GM10266 (cell line): ENCODE measurements around the gene FGFBP2.

Experiments
- DNase-seq: peaks from one replicate; pipeline ENCODE4 v3.0.0; 2012; ENCODE audit errors: extremely low spot score
- TF ChIP-seq, protein P1 (sequence below): IDR thresholded peaks from 2 replicates; pipeline ENCODE4 v1.5.1; 2012; ENCODE audit warnings: mild to moderate bottlenecking, low read depth; ENCODE audit not compliant: control insufficient read depth, insufficient read depth; ENCODE audit errors: missing control alignments

Gene FGFBP2

DNA sequence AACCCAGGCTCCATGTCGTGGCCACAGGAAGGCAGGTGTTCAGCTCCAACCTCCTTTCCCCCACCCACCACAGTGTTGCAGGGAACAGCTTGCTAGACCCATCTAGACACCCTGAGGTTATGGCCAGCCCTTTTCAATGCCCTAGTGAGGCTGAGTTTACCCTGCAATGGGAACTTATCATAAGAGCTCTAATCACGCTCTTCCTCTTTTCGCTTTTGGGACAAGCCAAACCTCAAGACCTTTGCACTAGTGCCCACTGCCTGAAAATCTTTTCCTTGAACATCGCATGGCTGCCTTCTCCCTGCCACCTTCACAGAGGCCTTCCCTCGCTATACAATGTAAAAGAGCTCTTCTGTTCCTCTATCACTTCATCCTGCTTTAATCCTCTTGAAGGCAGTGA lies 2.4 kb upstream of the FGFBP2 start:
- DNase-seq: no peak
- TF ChIP-seq, protein P1, sequence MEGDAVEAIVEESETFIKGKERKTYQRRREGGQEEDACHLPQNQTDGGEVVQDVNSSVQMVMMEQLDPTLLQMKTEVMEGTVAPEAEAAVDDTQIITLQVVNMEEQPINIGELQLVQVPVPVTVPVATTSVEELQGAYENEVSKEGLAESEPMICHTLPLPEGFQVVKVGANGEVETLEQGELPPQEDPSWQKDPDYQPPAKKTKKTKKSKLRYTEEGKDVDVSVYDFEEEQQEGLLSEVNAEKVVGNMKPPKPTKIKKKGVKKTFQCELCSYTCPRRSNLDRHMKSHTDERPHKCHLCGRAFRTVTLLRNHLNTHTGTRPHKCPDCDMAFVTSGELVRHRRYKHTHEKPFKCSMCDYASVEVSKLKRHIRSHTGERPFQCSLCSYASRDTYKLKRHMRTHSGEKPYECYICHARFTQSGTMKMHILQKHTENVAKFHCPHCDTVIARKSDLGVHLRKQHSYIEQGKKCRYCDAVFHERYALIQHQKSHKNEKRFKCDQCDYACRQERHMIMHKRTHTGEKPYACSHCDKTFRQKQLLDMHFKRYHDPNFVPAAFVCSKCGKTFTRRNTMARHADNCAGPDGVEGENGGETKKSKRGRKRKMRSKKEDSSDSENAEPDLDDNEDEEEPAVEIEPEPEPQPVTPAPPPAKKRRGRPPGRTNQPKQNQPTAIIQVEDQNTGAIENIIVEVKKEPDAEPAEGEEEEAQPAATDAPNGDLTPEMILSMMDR: no peak

DNA sequence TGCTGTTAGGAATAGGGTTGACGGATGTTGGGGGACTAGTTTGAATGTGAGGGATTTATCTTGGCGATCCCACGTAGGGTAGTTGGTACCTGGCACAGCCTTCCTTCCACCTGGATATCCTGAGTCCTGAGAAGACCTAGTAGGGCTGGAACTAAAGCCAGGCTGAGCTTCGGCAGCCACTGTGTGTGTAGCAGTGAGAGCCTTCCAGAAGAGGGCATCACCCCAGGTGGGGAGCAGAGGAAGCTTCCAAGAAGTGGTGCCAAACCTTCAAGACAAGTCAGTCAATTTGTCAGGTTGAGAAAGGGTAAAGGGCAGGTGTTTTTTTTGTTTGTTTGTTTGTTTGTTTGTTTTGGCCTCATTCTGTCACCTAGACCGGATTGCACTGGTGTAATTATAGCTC lies 1.2 kb upstream of the FGFBP2 start:
- TF ChIP-seq, protein P1: no peak
- no peak for DNase-seq

DNA sequence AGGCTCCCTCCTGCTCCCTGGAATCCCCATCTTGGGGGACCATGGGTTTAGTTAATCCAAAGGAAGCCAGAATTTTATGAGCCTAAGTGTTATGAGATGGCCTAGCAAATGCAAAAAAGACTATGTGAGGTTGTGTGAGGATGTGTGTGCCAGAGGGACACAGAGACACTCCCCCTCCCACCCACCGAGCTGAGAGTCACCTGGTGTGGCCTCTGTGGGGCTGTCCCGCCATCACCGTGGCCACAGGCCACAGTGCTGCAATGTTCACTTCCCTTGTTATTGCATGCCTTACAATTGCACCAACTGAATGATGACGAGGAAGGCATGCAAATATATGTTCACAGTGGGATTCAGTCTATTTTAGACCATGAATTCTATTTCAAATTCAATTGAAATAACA lies 601 bp upstream of the FGFBP2 start:
- DNase-seq: peak; percentile 35
- TF ChIP-seq, protein P1: no peak

DNA sequence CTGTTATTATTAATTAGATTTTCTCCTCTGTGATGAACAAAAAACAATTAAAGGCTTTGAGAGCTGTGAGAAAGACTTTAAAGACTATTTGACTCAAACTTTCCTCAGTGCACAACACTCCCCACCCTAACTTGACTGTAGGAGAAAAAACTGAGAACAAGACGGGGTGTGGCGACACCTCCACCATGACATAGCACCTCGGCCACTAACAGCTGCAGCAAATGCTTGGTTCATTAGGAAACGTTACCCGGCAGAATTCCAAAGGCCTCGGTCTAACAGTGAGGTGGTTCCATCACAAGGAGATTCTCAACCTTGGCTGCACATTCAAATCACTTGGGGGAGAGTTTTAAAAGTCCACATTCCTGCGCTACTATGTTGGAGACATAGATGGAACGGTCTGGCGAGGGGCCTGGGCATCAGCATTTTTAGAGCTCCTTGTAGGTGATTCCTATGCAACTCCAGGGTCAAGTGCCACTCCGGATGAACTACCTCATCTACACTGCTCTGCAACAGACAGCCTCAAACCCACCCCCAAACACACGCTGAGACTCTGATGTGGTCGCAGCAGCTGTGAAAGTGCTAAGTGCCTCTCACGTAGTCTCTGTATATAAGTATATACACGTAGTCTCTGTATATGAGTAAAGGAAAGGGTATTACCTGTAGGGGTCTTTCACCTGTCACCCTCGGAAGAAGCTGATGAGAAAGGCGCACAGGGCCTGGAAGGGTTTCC lies 1.0 kb downstream of the FGFBP2 start:
- TF ChIP-seq, protein P1: no peak
- no peak for DNase-seq

DNA sequence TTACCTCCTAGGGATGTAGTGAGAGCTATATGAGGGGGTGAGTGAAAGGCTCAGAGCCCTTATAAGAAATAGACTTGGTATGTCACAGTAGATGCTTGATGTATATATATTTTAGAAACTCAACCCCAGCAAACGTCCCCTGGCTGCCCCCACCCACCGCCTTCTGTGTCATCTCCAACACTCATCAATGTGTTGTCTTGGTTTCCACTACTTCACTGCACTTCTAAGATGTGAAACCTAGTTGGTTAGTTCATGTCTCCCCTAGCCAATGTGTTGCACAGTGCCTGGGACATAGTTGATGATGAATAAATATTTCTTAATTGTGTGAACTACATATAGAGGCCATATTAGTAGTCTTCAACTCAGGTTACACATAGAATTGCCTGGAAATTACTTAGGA lies 4.4 kb downstream of the FGFBP2 start:
- TF ChIP-seq, protein P1: no peak
- no peak for DNase-seq

DNA sequence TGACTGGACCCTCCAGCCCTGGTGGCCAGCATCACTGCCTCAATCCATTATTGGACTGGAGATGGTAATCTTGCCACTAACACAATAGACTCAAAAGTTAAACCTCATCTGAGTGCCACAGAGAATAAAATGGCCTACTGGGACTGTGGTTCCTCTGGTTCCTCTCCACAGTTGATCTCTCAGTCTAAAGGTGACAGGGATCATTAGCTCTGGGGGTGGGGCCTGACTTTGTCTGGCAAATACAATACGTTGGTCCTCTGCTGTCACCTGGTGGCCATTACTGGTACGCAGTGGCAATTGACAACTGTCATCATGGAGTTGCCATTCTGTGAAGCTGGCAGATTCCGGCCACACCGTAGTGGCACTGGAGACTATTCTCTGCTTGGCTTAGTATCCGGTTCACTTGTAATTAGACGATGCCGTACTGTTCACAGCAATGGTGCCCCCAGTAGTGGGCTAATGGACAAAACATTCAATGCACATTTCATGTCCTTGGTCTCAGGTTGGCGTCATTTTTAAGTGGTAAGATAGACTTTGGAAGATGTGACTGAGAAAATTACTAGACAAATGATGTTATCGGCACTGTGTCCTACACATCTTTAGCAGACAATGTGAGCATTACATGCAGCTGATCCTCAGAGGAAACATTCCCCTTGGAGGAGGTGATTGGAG lies 6.7 kb downstream of the FGFBP2 start:
- TF ChIP-seq, protein P1: peak; percentile 91

DNA sequence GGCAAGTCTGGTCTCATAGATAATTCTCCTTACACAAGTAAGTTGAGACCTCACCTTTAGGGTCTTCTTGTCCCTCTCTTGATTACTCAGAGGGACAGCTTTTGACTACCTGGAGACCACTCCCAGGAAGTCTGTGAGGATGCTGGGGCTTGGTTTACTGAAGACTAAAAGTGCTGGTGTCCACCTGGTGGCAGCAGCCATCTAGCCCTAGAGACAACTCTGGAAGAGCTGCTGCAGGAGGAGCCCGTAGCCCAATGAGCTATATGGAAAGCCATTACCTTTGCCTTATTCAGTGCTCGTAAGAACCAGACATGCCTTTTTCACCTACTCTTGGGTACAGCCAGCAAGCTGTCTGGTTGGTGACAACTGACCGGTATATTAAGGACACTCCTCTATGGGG lies 7.3 kb downstream of the FGFBP2 start:
- DNase-seq: no peak
- TF ChIP-seq, protein P1: no peak

More for the DNA sequence above, 6.7 kb downstream of the FGFBP2 start:
- peak; percentile 73 for DNase-seq
